ENCODE data around the gene PHACTR4. TPM values are rescaled to one million over a fixed set of nuclear protein-coding genes. Genes with fewer than 3 reads are reported as not detected.

The PHACTR4 gene
- total and polyA plus RNA-seq, 2 of the 8 experiments (the other 6 are each of a cell fraction or from before 2014, with no cell fraction given): 23.7 to 57.8 TPM

DNA sequence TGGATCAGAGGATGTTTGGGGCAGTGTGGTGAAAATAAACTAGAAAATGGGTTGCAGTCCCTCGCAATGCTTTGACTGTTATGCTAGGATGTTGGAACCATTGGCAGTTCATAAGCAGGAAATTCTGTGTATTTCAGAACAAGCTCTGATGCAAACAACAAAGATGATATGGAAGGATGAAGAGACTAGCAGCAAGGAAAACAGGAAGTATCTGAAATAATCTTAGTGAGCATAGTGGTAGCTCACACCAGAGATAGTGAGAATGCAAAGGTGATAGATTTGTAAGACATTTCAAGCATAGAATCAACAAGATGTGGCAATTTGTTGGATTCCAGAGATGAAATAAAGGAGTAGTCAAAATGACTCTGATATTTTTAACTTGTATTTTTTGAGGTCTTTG, 125.2 kb downstream of the PHACTR4 start:
- no peak overlapping the region for H2AK5ac ChIP-seq (ENCODE audit: low read depth, low read length)
- H3K79me1 ChIP-seq (ENCODE audit: low read depth, low read length): no peaks in the 10 kb centered on the region
- H3K9me3 ChIP-seq (ENCODE audit: insufficient read depth in 2 of 2, low read depth in 1 of 2, low read length in 1 of 2): no peaks in the 10 kb centered on the region
- no peak overlapping the region for H3K18ac ChIP-seq (ENCODE audit: extremely low read depth, low read length)
- H2BK20ac ChIP-seq (ENCODE audit: low read length): no peak overlapping the region
- ChIA-PET CTCF (ENCODE audit: partially characterized antibody) (interaction anchor here (1.3 kb wide), 1 partner anchor 246 kb away, joined by 3 read pairs; no protein-coding TSS in a partner anchor), POLR2A (ENCODE audit: partially characterized antibody) (interaction anchor here (0.6 to 1.4 kb wide), 4 partner anchors 11 to 140 kb away, joined by 3 to 5 read pairs (median 4); partner anchors contain the start of gene RCC1)
- TF ChIP-seq RAD21 (IDR thresholded peaks at IDR 0.05 in 1 of 2, conservative IDR thresholded peaks at IDR 0.05 in 1 of 2; ENCODE audit: low read depth in 2 of 2, low read length in 2 of 2) (no peak), CBX8 (IDR thresholded peaks at IDR 0.05; ENCODE audit: borderline replicate concordance, low read depth, low read length) (no peak), RBBP5 (IDR thresholded peaks at IDR 0.05; ENCODE audit: borderline replicate concordance, low read depth, low read length) (no peak), E2F6 (IDR thresholded peaks at IDR 0.05) (no peak), RXRA (IDR thresholded peaks at IDR 0.05; ENCODE audit: insufficient read depth, low read depth, low read length) (no peak), FOSL1 (IDR thresholded peaks at IDR 0.05; ENCODE audit: insufficient read depth, low read depth, low read length) (no peak), ASH2L (IDR thresholded peaks at IDR 0.05; ENCODE audit: low read length) (no peak), HDAC2 (IDR thresholded peaks at IDR 0.05; ENCODE audit: borderline replicate concordance in 1 of 2, low read depth in 2 of 2, low read length in 2 of 2) (no peak), CBX5 (IDR thresholded peaks at IDR 0.05; ENCODE audit: low read depth, low read length) (no peak), KDM1A (IDR thresholded peaks at IDR 0.05; ENCODE audit: borderline replicate concordance, low read length) (no peak)
- H3K36me3 ChIP-seq (ENCODE audit: control insufficient read depth in 2 of 4, insufficient read depth in 4 of 4, low read length in 3 of 4): peaks cover 13 to 45% (median 35%) of the 10 kb centered on the region in 4 experiments; a peak in 7 of 8 replicates
- H3K56ac ChIP-seq (replicated peaks; ENCODE audit: insufficient read length, low read depth, low read length): no peak overlapping the region
- H2BK15ac ChIP-seq (ENCODE audit: low read length): no peak overlapping the region
- H3K9ac ChIP-seq (replicated peaks in 1 of 4; ENCODE audit: extremely low read depth in 1 of 4, low read depth in 3 of 4, low read length in 3 of 4): no peak overlapping the region
- H3K4ac ChIP-seq (replicated peaks; ENCODE audit: insufficient read length, low read depth, low read length): no peak overlapping the region
- no peaks in the 10 kb centered on the region for H3K4me1 ChIP-seq (replicated peaks in 1 of 4; ENCODE audit: control insufficient read depth in 3 of 4, insufficient read depth in 4 of 4, low read length in 3 of 4)
- FAIRE-seq (no peak), DNase-seq (ENCODE audit: low read depth in 1 of 2, low spot score in 2 of 2) (no peak)
- H3K4me2 ChIP-seq (ENCODE audit: insufficient read depth in 1 of 2, low read depth in 2 of 2, low read length in 2 of 2): no peak overlapping the region
- no peak overlapping the region for H2BK5ac ChIP-seq (ENCODE audit: low read depth, low read length)
- H3K23ac ChIP-seq (ENCODE audit: insufficient read length): no peak overlapping the region
- H4K20me1 ChIP-seq (replicated peaks in 1 of 2; ENCODE audit: control insufficient read depth in 1 of 2, insufficient read depth in 2 of 2, low read length in 2 of 2): peaks cover 0 to 1% of the 10 kb centered on the region in 2 experiments
- H4K8ac ChIP-seq (ENCODE audit: extremely low read depth, insufficient read depth, low read length): no peak overlapping the region
- WGBS, 2 experiments (ENCODE audit: extremely low coverage in 1 of 2, insufficient coverage in 1 of 2, insufficient read length in 1 of 2, insufficient replicate concordance in 2 of 2, low coverage in 1 of 2, low lambda C conversion rate in 2 of 2, missing lambda C conversion rate in 1 of 2): 87% methylated on average over 1 of the region's 1 CpG; no CpG with 5 or more reads in 1 of the 2 experiments
- no peak overlapping the region for H2BK12ac ChIP-seq (ENCODE audit: low read depth, low read length)
- no peak overlapping the region for H4K5ac ChIP-seq (ENCODE audit: insufficient read length, low read depth, low read length)
- no peak overlapping the region for H3K27ac ChIP-seq (ENCODE audit: low read depth, low read length)
- no peak overlapping the region for H3K14ac ChIP-seq (ENCODE audit: insufficient read length)
- no peaks in the 10 kb centered on the region for H3K79me2 ChIP-seq (ENCODE audit: control insufficient read depth in 1 of 2, insufficient read depth in 2 of 2, low read length in 2 of 2)
- H3K27me3 ChIP-seq (replicated peaks in 1 of 4; ENCODE audit: control insufficient read depth in 3 of 4, extremely low read depth in 1 of 4, insufficient read depth in 3 of 4, low read length in 3 of 4): no peaks in the 10 kb centered on the region
- H2AFZ ChIP-seq (ENCODE audit: low read length): no peak overlapping the region
- no peaks in the 10 kb centered on the region for H3K23me2 ChIP-seq (ENCODE audit: low read depth, low read length)
- H2BK120ac ChIP-seq (replicated peaks; ENCODE audit: low read depth, low read length): no peak overlapping the region
- H3K4me3 ChIP-seq (ENCODE audit: extremely low read depth in 1 of 4, insufficient read depth in 2 of 4, low read depth in 3 of 4, low read length in 4 of 4): no peak overlapping the region
- no peak overlapping the region for H4K91ac ChIP-seq (replicated peaks; ENCODE audit: insufficient read length, low read length)

All from H1 (cell line).